Lower lobe of right lung (tissue), 2 donors: Measurements from ENCODE around the gene CD4. TPM values are rescaled to one million over a fixed set of nuclear protein-coding genes. Genes with fewer than 3 reads are reported as not detected.

Source experiments
- ATAC-seq, 2 donors: fragments of 200-7000 bp; cut with Tn5 transposase; one replicate each; pipeline ENCODE4 v1.9.1; 2020 to 2022; ENCODE audit warnings: mild to moderate bottlenecking in 2 of 2, moderate library complexity in 2 of 2
- DNase-seq: peaks from one replicate; pipeline ENCODE4 v3.0.0-alpha.2; 2020
- H3K27ac ChIP-seq: fragments of 200-600 bp; one replicate; pipeline ENCODE4 v1.8.0; 2022
- H3K27me3 ChIP-seq: fragments of 200-600 bp; one replicate; pipeline ENCODE4 v1.8.0; 2022; ENCODE audit warnings: low read depth
- H3K36me3 ChIP-seq: fragments of 200-600 bp; one replicate; pipeline ENCODE4 v1.8.0; 2022; ENCODE audit warnings: mild to moderate bottlenecking
- H3K4me1 ChIP-seq: fragments of 200-600 bp; one replicate; pipeline ENCODE4 v1.8.0; 2022
- H3K4me3 ChIP-seq: fragments of 200-600 bp; one replicate; pipeline ENCODE4 v1.8.0; 2022; ENCODE audit warnings: mild to moderate bottlenecking
- H3K9me3 ChIP-seq: fragments of 200-600 bp; one replicate; pipeline ENCODE4 v1.8.0; 2022
- CTCF ChIP-seq: fragments of 200-600 bp; IDR thresholded peaks from one replicate; pipeline ENCODE4 v1.8.0; 2022; ENCODE audit warnings: antibody characterized with exemption, mild to moderate bottlenecking
- intact Hi-C: fragments of 100-400 bp; cut with DNase I; formaldehyde crosslinking; loops from one replicate; pipeline ENCODE4 v1.11.0; 2022
- total RNA-seq: library from RNA; stranded (reverse); fragmentation: NEBNext Ultra II Directional; extraction: Animal tissue kit (Norgen Biotek cat#: 25700); gene quantifications from one replicate; pipeline ENCODE4 v1.2.1, GENCODE V29; 2021
- donor health status: DM: no; HTN: yes; CAD: no; lungs with severe emphysema.

CD4 gene
- total RNA-seq, 1 donor from 2014 or later, result 80.3 TPM

GRCh38 chr12:6777386-6777785 is 11.9 kb upstream of the CD4 start:
- intact Hi-C loops, result no loop called here
- Histone ChIP-seq H3K9me3 (no peaks in the 10 kb centered on the region), H3K4me3 (no peak overlapping the region), H3K4me1 (peaks cover 18% of the 10 kb centered on the region), H3K36me3 (no peaks in the 10 kb centered on the region), H3K27me3 (no peaks in the 10 kb centered on the region), H3K27ac (no peak overlapping the region)
- no peak for DNase-seq
- TF ChIP-seq CTCF, result no peak
- no peak for ATAC-seq

- Histone ChIP-seq H3K27me3 (no peaks in the 10 kb centered on the region), H3K4me3 (peak overlapping the region; percentile 51), H3K9me3 (no peaks in the 10 kb centered on the region), H3K4me1 (peaks cover 17% of the 10 kb centered on the region), H3K27ac (peak overlapping the region; percentile 53), H3K36me3 (no peaks in the 10 kb centered on the region)
- intact Hi-C loops, result no loop called here
- TF ChIP-seq CTCF, result no peak
- DNase-seq, result no peak
- ATAC-seq, result peak; percentile 1 to 35
These were observed 11.1 kb upstream of the CD4 start for GRCh38 chr12:6778217-6778573.

GRCh38 chr12:6778574-6779550 is 10.5 kb upstream of the CD4 start:
- intact Hi-C loops, result no loop called here
- peak; percentile 96 for TF ChIP-seq CTCF
- H3K9me3 ChIP-seq, result no peaks in the 10 kb centered on the region

GRCh38 chr12:6779708-6780432 is 9.5 kb upstream of the CD4 start:
- ATAC-seq, result no peak
- H3K36me3 ChIP-seq, result no peaks in the 10 kb centered on the region
- intact Hi-C loops, result loop anchor here (10.0 kb wide), 1 partner anchor 45 kb away; no protein-coding TSS in a partner anchor

More at GRCh38 chr12:6778574-6779550, 10.5 kb upstream of the CD4 start:
- Histone ChIP-seq H3K27me3 (no peaks in the 10 kb centered on the region), H3K4me1 (peaks cover 17% of the 10 kb centered on the region), H3K36me3 (no peaks in the 10 kb centered on the region), H3K4me3 (peak overlapping the region; percentile 51), H3K27ac (peak overlapping the region; percentile 53)
- ATAC-seq (peak; percentile 98), DNase-seq (peak; percentile 95)

More at GRCh38 chr12:6779708-6780432, 9.5 kb upstream of the CD4 start:
- H3K9me3 ChIP-seq, result no peaks in the 10 kb centered on the region
- peaks cover 21% of the 10 kb centered on the region for H3K4me1 ChIP-seq
- TF ChIP-seq CTCF, result no peak
- H3K4me3 ChIP-seq, result no peak overlapping the region
- no peak for DNase-seq
- H3K27me3 ChIP-seq, result no peaks in the 10 kb centered on the region
- no peak overlapping the region for H3K27ac ChIP-seq
